ENCODE data around the gene GNL2. TPM values are rescaled to one million over a fixed set of nuclear protein-coding genes. Genes with fewer than 3 reads are reported as not detected.

GNL2 gene
- 37.0 and 40.3 TPM in 2 replicates for total RNA-seq

GRCh38 chr1:37595440-37596181 is at the start of gene GNL2:
Gene GNL2 (minus strand): TSS chr1:37595937. CDS start chr1:37595822, 115 bp downstream.

GRCh38 chr1:37634244-37634991 is 38.7 kb upstream of the GNL2 start, which contains the start of gene RSPO1:
Gene RSPO1 (minus strand): TSS chr1:37634892. CDS start chr1:37629661, 5,231 bp downstream.

GRCh38 chr1:37556712-37557196 is 39.0 kb downstream of the GNL2 start, which contains the start of gene DNALI1:
Gene DNALI1 (plus strand): TSS chr1:37556940. CDS start chr1:37556995, 55 bp downstream.

GRCh38 chr1:37553927-37554808 is 41.6 kb downstream of the GNL2 start, which contains the start of gene SNIP1:
Gene SNIP1 (minus strand): TSS chr1:37554293. CDS start chr1:37554229, 64 bp downstream.

Other genes with a start within 250 kb of the GNL2 start
- 6.1 and 6.4 TPM in 2 replicates for gene ZC3H12A, start 121.4 kb downstream of the GNL2 start, total RNA-seq
- 60.2 and 63.5 TPM in 2 replicates for gene MEAF6, start 81.2 kb downstream of the GNL2 start, total RNA-seq
- 8.6 and 10.1 TPM in 2 replicates for gene SNIP1, start 41.6 kb downstream of the GNL2 start, total RNA-seq
- gene DNALI1, start 39.0 kb downstream of the GNL2 start, total RNA-seq, result 7.9 and 8.2 TPM in 2 replicates
- gene RSPO1, start 39.0 kb upstream of the GNL2 start, total RNA-seq, result under 0.01 and 0.17 TPM in 2 replicates
- 45.2 and 47.4 TPM in 2 replicates for gene CDCA8, start 96.6 kb upstream of the GNL2 start, total RNA-seq
- not detected in 2 replicates for gene EPHA10, start 169.2 kb upstream of the GNL2 start, total RNA-seq
- 0.17 and 0.30 TPM in 2 replicates for gene MANEAL, start 197.9 kb upstream of the GNL2 start, total RNA-seq
- 62.9 and 66.3 TPM in 2 replicates for gene C1orf122, start 211.9 kb upstream of the GNL2 start, total RNA-seq
- 14.9 and 19.2 TPM in 2 replicates for gene YRDC, start 212.3 kb upstream of the GNL2 start, total RNA-seq

Measured in bronchus fibroblast of lung (primary cell).